OCI-LY7 (cell line): Measurements from ENCODE around the gene PYM1. TPM values are rescaled to one million over a fixed set of nuclear protein-coding genes. Genes with fewer than 3 reads are reported as not detected.

Experiments used
- BruUV-seq: library from RNA; stranded (reverse); fragments of 400-500 nt; replicated peaks from 2 replicates; lab custom pipeline; 2021; lab: Mats Ljungman, UMichigan
- CTCF ChIA-PET: fragments of 300-600 bp; sonication (Branson Sonifier 250); formaldehyde crosslinking; loops from one replicate; lab custom pipeline; 2022; ENCODE audit warnings: antibody characterized with exemption; ENCODE audit not compliant: unreplicated experiment; lab: Charles Lee
- POLR2A ChIA-PET: fragments of 300-600 bp; sonication (Branson Sonifier 250); formaldehyde crosslinking; loops from one replicate; lab custom pipeline; 2022; ENCODE audit warnings: antibody characterized with exemption; lab: Charles Lee
- DNase-seq: peaks from one replicate; pipeline ENCODE4 v3.0.0-alpha.2; 2015; ENCODE audit warnings: low spot score
- H2AFZ ChIP-seq: fragments of 200-600 bp; sonication (generic), shearing (Covaris generic); 2 replicates; pipeline ENCODE4 v1.6.1; 2014; ENCODE audit warnings: mild to moderate bottlenecking, antibody characterized with exemption, low read length, moderate library complexity
- H3K27ac ChIP-seq: fragments of 200-600 bp; sonication (generic); 2 replicates; pipeline ENCODE4 v1.5.1; 2014; ENCODE audit warnings: mixed run types, low read depth, mild to moderate bottlenecking, moderate library complexity, low read length, inconsistent platforms; ENCODE audit not compliant: poor library complexity, severe bottlenecking
- H3K36me3 ChIP-seq: fragments of 200-600 bp; sonication (generic); 2 replicates; pipeline ENCODE4 v1.6.1; 2014; ENCODE audit warnings: mild to moderate bottlenecking, antibody characterized with exemption, low read length, moderate library complexity, mixed read lengths; ENCODE audit not compliant: insufficient read depth
- H3K4me1 ChIP-seq: fragments of 200-600 bp; sonication (generic); 2 replicates; pipeline ENCODE4 v1.5.1; 2014; ENCODE audit warnings: mild to moderate bottlenecking, low read length; ENCODE audit not compliant: insufficient read depth, poor library complexity, severe bottlenecking
- H3K4me2 ChIP-seq: fragments of 200-600 bp; sonication (generic); 2 replicates; pipeline ENCODE4 v1.6.1; 2014; ENCODE audit warnings: mild to moderate bottlenecking, low read length
- H3K4me3 ChIP-seq: fragments of 200-600 bp; sonication (generic); 2 replicates; pipeline ENCODE4 v1.5.1; 2014; ENCODE audit warnings: mild to moderate bottlenecking, low read depth, low read length; ENCODE audit not compliant: poor library complexity, severe bottlenecking
- H3K79me2 ChIP-seq: fragments of 200-600 bp; sonication (generic); 2 replicates; pipeline ENCODE4 v1.6.1; 2016; ENCODE audit warnings: low read depth, mild to moderate bottlenecking, low read length, moderate library complexity, mixed read lengths; ENCODE audit not compliant: insufficient read depth
- H3K9me2 ChIP-seq: fragments of 200-600 bp; sonication (generic); 2 replicates; pipeline ENCODE4 v1.6.1; 2016; ENCODE audit warnings: mild to moderate bottlenecking, low read length, mixed read lengths; ENCODE audit not compliant: insufficient read depth
- H3K9me3 ChIP-seq: fragments of 200-600 bp; sonication (generic); 2 replicates; pipeline ENCODE4 v1.6.1; 2014; ENCODE audit warnings: mild to moderate bottlenecking, mixed run types, low read length, mixed read lengths
- H4K20me1 ChIP-seq: fragments of 200-600 bp; sonication (generic); 2 replicates; pipeline ENCODE4 v1.6.1; 2014; ENCODE audit warnings: mild to moderate bottlenecking, antibody characterized with exemption, low read length, moderate library complexity, mixed read lengths; ENCODE audit not compliant: insufficient read depth
- CTCF ChIP-seq: fragments of 200-600 bp; sonication (generic); conservative IDR thresholded peaks from 2 replicates; pipeline ENCODE4 v1.5.1; 2014; ENCODE audit warnings: mild to moderate bottlenecking, antibody characterized with exemption, low read length, moderate library complexity, mixed read lengths
- EZH2phosphoT487 ChIP-seq: fragments of 200-600 bp; sonication (generic); IDR thresholded peaks from 2 replicates; pipeline ENCODE4 v1.6.1; 2018; ENCODE audit warnings: low read depth, borderline replicate concordance, mild to moderate bottlenecking, mixed run types, antibody characterized with exemption, low read length, moderate library complexity, mixed read lengths
- intact Hi-C: fragments of 100-400 bp; cut with micrococcal nuclease; formaldehyde crosslinking; loops from one replicate; pipeline ENCODE4 v1.10.0; 2022; ENCODE audit not compliant: unreplicated experiment
- total RNA-seq, 2 experiments: library from RNA; depleted of rRNA in 1 of 2; stranded (reverse); fragments of >200 nt in 1 of 2; shearing (Covaris generic) in 1 of 2; gene quantifications; 2 replicates each; pipeline ENCODE4 v1.2.3, GENCODE V29; 2014 to 2022

Gene PYM1
- total RNA-seq, 2 experiments from 2014 or later: 82.7 to 88.5 TPM

DNA sequence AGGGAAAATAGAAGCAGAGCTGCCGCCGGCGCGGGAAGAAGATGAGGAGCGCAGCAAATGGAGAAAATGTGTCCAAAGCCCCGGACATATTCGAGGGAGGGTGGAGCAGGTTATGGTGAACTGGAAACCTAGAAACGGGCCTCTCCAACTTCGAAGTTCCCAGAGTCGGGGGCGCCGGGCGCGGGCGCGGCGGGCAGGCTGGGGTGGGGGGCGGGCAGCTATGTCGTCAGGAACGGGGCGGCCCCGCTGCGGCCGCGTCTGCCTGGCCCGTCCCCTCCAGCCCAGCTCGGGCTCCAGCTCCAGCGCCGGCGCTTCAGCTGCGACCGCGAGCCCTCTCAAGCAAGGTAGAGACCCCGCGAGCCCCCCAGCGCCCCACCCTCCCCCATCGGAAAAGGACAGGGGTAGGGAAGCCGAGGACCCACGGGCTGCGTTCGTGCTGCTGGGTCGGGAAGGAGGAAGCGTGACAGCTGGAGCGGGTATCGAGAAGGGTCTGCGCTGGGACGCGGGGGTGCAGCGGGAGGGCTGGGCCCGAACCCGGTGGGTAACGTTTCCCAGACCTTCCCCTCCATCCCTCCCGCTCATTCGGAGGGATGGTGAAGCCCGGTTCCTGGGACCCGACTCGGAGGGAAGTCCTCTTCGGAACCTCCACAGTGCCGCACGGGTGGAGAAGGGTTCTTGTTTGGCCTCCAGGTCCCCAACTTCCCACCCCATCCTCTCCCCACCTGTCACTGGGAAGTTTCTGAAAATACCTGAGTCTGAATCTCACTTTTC, 4.3 kb upstream of the PYM1 start:
- ChIA-PET CTCF (no interaction called here), POLR2A (interaction anchor here (0.6 to 3.1 kb wide), 8 partner anchors 42 to 183 kb away, joined by 3 to 18 read pairs (median 4); partner anchors contain the start of genes DNAJC14, ORMDL2, RAB5B and SARNP)
- peaks cover 44% of the 10 kb centered on the region for H3K36me3 ChIP-seq
- intact Hi-C loops: loop anchor here (2.0 kb wide), 1 partner anchor 35 kb away; the partner anchor contains the start of genes CDK2 and PMEL
- H3K27ac ChIP-seq: peak overlapping the region; percentile 99
- no peaks in the 10 kb centered on the region for H3K9me3 ChIP-seq
- H3K4me1 ChIP-seq: peaks cover 49% of the 10 kb centered on the region
- peak; percentile 48 for DNase-seq
- peaks cover 11% of the 10 kb centered on the region; the same call in 1 of the 2 replicates for H4K20me1 ChIP-seq
- TF ChIP-seq CTCF (no peak), EZH2phosphoT487 (no peak)
- BruUV-seq: TSS peak; percentile 55
- no peaks in the 10 kb centered on the region for H3K9me2 ChIP-seq
- peak overlapping the region; percentile 86 for H3K4me2 ChIP-seq
- peak overlapping the region; percentile 2; the same call in 1 of the 2 replicates for H2AFZ ChIP-seq
- peak overlapping the region; percentile 78 for H3K4me3 ChIP-seq
- peaks cover 55% of the 10 kb centered on the region for H3K79me2 ChIP-seq

DNA sequence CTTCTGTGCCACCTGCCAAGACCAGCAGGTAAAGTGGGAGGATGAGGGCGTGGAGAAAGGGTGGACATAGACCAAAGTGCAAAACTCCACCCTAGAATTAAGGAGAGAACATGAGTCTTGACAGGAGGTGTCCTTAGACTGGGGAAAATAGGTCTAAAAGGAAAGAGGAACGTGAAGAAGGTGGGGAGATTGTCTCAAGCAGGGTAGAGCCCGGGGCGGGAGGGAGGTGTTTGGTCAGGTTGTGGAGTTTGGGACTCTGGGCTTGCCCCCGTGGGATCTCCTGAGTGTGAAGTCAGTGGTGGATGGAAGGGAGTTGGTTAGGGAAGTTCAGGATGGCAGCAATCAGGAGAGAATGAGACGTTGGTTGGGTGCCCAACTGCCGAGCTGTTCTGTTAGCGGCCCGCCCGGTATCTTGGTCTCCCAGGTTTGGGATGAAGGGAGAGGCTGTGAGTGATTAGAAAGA, 3.7 kb upstream of the PYM1 start:
- H3K79me2 ChIP-seq: peaks cover 60% of the 10 kb centered on the region
- peaks cover 49% of the 10 kb centered on the region for H3K4me1 ChIP-seq
- H4K20me1 ChIP-seq: peaks cover 11% of the 10 kb centered on the region; the same call in 1 of the 2 replicates
- DNase-seq: no peak
- peak overlapping the region; percentile 86 for H3K4me2 ChIP-seq
- peak overlapping the region; percentile 2; the same call in 1 of the 2 replicates for H2AFZ ChIP-seq
- peak overlapping the region; percentile 99 for H3K27ac ChIP-seq
- ChIA-PET POLR2A (interaction anchor here (0.6 to 3.1 kb wide), 7 partner anchors 54 to 182 kb away, joined by 3 to 18 read pairs (median 3); partner anchors contain the start of genes DNAJC14, ORMDL2 and SARNP), CTCF (no interaction called here)
- H3K9me2 ChIP-seq: no peaks in the 10 kb centered on the region
- intact Hi-C loops: no loop called here
- BruUV-seq: no TSS peak
- no peaks in the 10 kb centered on the region for H3K9me3 ChIP-seq
- peaks cover 39% of the 10 kb centered on the region for H3K36me3 ChIP-seq
- H3K4me3 ChIP-seq: peak overlapping the region; percentile 78
- no peak for TF ChIP-seq EZH2phosphoT487
- TF ChIP-seq CTCF: no peak
